ENCODE measurements around the gene SOX10.

DNA sequence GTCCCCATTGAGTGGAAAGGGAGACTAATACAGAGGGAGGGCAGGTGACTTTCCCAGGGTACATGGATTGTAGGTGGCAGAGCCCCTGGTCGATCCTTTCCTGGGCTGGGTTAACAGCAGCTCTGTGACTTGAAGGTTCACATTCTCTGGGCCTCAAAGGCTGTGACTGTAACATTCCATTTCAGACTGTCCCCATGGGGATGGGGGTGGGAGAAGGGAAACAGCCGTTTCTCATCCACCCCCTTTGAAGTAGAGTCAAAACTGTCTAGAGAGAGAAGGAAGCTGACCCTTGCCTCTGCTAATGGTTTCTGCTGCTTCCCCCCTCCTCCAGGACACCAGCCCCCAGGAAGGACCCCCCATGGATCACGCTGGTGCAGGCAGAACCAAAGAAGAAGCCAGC lies 59.0 kb downstream of the SOX10 start:
- TF ChIP-seq CTCF (IDR thresholded peaks at IDR 0.05; ENCODE audit: low read depth, low read length) (no peak), POLR2A (IDR thresholded peaks at IDR 0.05; ENCODE audit: extremely low read depth, insufficient read length) (no peak), MAX (IDR thresholded peaks at IDR 0.05; ENCODE audit: low read depth, low read length) (no peak)
